Cardiac fibroblast (primary cell): ENCODE results near the gene MNAT1.

Experiments
- DNase-seq, 2 donors: peaks; one replicate each; pipeline versions ENCODE4 v3.0.0 to v3.0.0-alpha.2; 2010; ENCODE audit warnings: low read depth in 2 of 2
- H3K4me3 ChIP-seq, 2 donors: replicated peaks in 1 of 2; 1 replicate in 1 of 2; 2 replicates in 1 of 2; pipeline ENCODE4 v1.5.1; 2011; ENCODE audit warnings: low read depth in 2 of 2, low read length in 2 of 2, mild to moderate bottlenecking in 2 of 2, moderate library complexity in 1 of 2
- CTCF ChIP-seq: IDR thresholded peaks from one replicate; pipeline ENCODE4 v1.5.1; 2011; ENCODE audit warnings: low read depth, mild to moderate bottlenecking, low read length, inconsistent platforms

MNAT1 gene

DNA sequence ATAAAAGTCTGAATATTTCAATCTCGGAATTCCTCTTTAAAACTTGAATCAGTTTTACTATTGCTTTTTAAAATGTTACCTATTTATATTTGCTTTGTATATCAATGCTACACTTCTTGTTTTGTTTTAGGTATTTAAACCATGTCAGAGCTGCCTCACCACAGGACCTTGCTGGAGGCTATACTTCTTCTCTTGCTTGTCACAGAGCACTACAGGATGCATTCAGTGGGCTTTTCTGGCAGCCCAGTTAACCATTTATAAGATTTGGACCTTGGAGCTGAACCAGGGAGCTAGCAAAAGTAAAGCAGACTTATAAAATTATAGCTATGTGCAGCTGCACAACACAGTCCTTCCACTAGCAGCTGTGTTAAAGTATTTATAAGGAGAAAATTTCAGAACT, 233.5 kb downstream of the MNAT1 start:
- no peak for DNase-seq
- TF ChIP-seq CTCF, result no peak
- H3K4me3 ChIP-seq, result no peak overlapping the region

GRCh38 chr14:60968671-60969070, 234.1 kb downstream of the MNAT1 start:
- no peak overlapping the region for H3K4me3 ChIP-seq
- no peak for DNase-seq

GRCh38 chr14:60970146-60970545, 235.6 kb downstream of the MNAT1 start:
- DNase-seq, result no peak
- no peak for TF ChIP-seq CTCF
- H3K4me3 ChIP-seq, result no peak overlapping the region

More at GRCh38 chr14:60968671-60969070, 234.1 kb downstream of the MNAT1 start:
- TF ChIP-seq CTCF, result no peak

DNA sequence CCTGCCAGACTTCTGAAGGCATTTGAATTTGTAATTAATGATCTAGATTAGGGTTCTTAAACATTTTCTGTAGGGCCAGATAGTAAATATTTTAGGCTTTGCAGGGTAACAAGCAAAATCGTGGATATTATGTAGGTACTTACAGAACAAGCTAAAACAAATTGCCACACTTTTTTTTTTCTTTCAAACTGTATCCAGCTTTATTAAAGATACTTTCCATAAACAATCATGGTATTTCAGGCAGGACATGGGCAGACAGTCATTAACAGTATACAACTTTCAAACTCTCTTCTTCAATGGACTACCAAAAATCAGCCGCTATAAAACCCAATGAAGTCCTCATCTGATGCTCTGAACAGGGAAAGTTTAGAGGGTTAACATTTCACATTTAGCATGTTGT, 236.7 kb downstream of the MNAT1 start:
- TF ChIP-seq CTCF, result no peak
- DNase-seq, result no peak
- H3K4me3 ChIP-seq, result no peak overlapping the region

GRCh38 chr14:60972295-60972694, 237.7 kb downstream of the MNAT1 start:
- no peak for TF ChIP-seq CTCF
- no peak overlapping the region for H3K4me3 ChIP-seq
- no peak for DNase-seq

DNA sequence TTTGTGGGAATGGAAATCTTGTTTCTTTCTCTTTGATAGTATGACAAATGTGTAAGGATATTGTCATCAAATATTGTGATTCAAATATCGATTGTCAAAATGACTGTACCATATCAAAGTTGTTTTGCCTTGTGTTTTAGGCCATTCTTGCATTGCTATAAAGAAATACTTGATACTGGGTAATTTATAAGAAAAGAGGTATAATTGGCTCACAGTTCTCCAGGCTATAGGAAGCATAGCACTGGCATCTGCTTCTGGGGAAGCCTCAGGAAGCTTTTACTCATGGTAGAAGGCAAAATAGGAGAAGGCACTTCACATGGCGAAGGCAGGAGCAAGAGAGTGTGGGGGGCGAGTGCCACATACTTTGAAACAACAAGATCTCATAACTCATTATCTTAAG, 238.5 kb downstream of the MNAT1 start:
- no peak for DNase-seq
- TF ChIP-seq CTCF, result no peak

GRCh38 chr14:60974090-60974651, 239.6 kb downstream of the MNAT1 start:
- TF ChIP-seq CTCF, result no peak
- peak in 1 of 2 donors; percentile 15 for DNase-seq
- no peak overlapping the region for H3K4me3 ChIP-seq

More for the DNA sequence above, 238.5 kb downstream of the MNAT1 start:
- no peak overlapping the region for H3K4me3 ChIP-seq
